SKM-1 treated with dmso at 0.1 percent for 144 hours (cell line): Measurements from ENCODE around the gene SP4.

Source experiments
- DNase-seq: peaks from one replicate; lab custom pipeline; 2025; ENCODE audit not compliant: unreplicated experiment; lab: John Stamatoyannopoulos, UW

The SP4 gene

GRCh38 chr7:21443149-21443841 is 15.4 kb downstream of the SP4 start:
- no peak for DNase-seq

- DNase-seq = no peak
Measured at GRCh38 chr7:21448974-21449373, 21.1 kb downstream of the SP4 start.

- no peak for DNase-seq
Measured at GRCh38 chr7:21450076-21450475, 22.2 kb downstream of the SP4 start.

- no peak for DNase-seq
Measured at GRCh38 chr7:21450941-21451340, 23.1 kb downstream of the SP4 start.

- no peak for DNase-seq
Measured at GRCh38 chr7:21454182-21454581, 26.3 kb downstream of the SP4 start.

- DNase-seq = no peak
Measured at GRCh38 chr7:21454906-21455305, 27.0 kb downstream of the SP4 start.

GRCh38 chr7:21461282-21461681 is 33.4 kb downstream of the SP4 start:
- DNase-seq = no peak

- no peak for DNase-seq
Measured at GRCh38 chr7:21462081-21462480, 34.2 kb downstream of the SP4 start.

- DNase-seq = no peak
Measured at GRCh38 chr7:21463524-21463923, 35.6 kb downstream of the SP4 start.

GRCh38 chr7:21468969-21469368 is 41.1 kb downstream of the SP4 start:
- DNase-seq = no peak

- DNase-seq = no peak
Measured at GRCh38 chr7:21469894-21470293, 42.0 kb downstream of the SP4 start.

- no peak for DNase-seq
Measured at GRCh38 chr7:21472029-21472428, 44.1 kb downstream of the SP4 start.

GRCh38 chr7:21476429-21476828 is 48.5 kb downstream of the SP4 start:
- no peak for DNase-seq

GRCh38 chr7:21480693-21481403 is 53.0 kb downstream of the SP4 start:
- DNase-seq = no peak

GRCh38 chr7:21486511-21486910 is 58.6 kb downstream of the SP4 start:
- DNase-seq = no peak

- DNase-seq = no peak
Measured at GRCh38 chr7:21495731-21496130, 67.8 kb downstream of the SP4 start.

GRCh38 chr7:21497072-21497471 is 69.2 kb downstream of the SP4 start:
- peak; percentile 5 for DNase-seq

- no peak for DNase-seq
Measured at GRCh38 chr7:21500117-21500832, 72.4 kb downstream of the SP4 start.

- DNase-seq = no peak
Measured at GRCh38 chr7:21504021-21504420, 76.1 kb downstream of the SP4 start.

- DNase-seq = peak; percentile 28
Measured at GRCh38 chr7:21507627-21508343, 79.9 kb downstream of the SP4 start.

GRCh38 chr7:21508538-21508937 is 80.7 kb downstream of the SP4 start:
- DNase-seq = no peak
